ENCODE results near the gene SERTAD4.

- 0 out of 2 replicates have a peak, but pooled peaks have one; percentile 64 for TF ChIP-seq POU6F1 (CRISPR knock-in tag; IDR thresholded peaks at IDR 0.05; ENCODE audit: borderline replicate concordance, low read depth)
- no peak for TF ChIP-seq GLIS3 (CRISPR knock-in tag; IDR thresholded peaks at IDR 0.05)
- TF ChIP-seq ZNF565 (CRISPR knock-in tag; conservative IDR thresholded peaks at IDR 0.05; ENCODE audit: low read depth): no peak
- no peak for TF ChIP-seq ZNF70 (CRISPR knock-in tag; IDR thresholded peaks at IDR 0.05)
- TF ChIP-seq RARB (CRISPR knock-in tag; IDR thresholded peaks at IDR 0.05): no peak
- no peak for TF ChIP-seq CSDC2 (CRISPR knock-in tag; IDR thresholded peaks at IDR 0.05)
- no peak for TF ChIP-seq PPARA (CRISPR knock-in tag; IDR thresholded peaks at IDR 0.05; ENCODE audit: borderline replicate concordance)
- TF ChIP-seq, protein P1, sequence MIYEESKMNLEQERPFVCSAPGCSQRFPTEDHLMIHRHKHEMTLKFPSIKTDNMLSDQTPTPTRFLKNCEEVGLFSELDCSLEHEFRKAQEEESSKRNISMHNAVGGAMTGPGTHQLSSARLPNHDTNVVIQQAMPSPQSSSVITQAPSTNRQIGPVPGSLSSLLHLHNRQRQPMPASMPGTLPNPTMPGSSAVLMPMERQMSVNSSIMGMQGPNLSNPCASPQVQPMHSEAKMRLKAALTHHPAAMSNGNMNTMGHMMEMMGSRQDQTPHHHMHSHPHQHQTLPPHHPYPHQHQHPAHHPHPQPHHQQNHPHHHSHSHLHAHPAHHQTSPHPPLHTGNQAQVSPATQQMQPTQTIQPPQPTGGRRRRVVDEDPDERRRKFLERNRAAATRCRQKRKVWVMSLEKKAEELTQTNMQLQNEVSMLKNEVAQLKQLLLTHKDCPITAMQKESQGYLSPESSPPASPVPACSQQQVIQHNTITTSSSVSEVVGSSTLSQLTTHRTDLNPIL (CRISPR knock-in tag; IDR thresholded peaks at IDR 0.05; ENCODE audit: low read depth): no peak
- TF ChIP-seq ZFP30 (CRISPR knock-in tag; IDR thresholded peaks at IDR 0.05): no peak
- no peak for TF ChIP-seq ESRRG (CRISPR knock-in tag; IDR thresholded peaks at IDR 0.05)
- TF ChIP-seq ZC3H10 (CRISPR knock-in tag; IDR thresholded peaks at IDR 0.05): no peak
- no peak for TF ChIP-seq TOX (CRISPR knock-in tag; IDR thresholded peaks at IDR 0.05; ENCODE audit: borderline replicate concordance)
- TF ChIP-seq SNAI2 (CRISPR knock-in tag; IDR thresholded peaks at IDR 0.05): no peak
- TF ChIP-seq TSHZ2 (CRISPR knock-in tag; IDR thresholded peaks at IDR 0.05): no peak
Observed at GRCh38 chr1:210292231-210292871, 59.8 kb downstream of the SERTAD4 start.

Data from SK-N-SH treated with all-trans-retinoic acid at 6 μM for 48 hours (cell line).